Amygdala (tissue), 56 donors: ENCODE measurements around the gene MZF1.
"Not testable (repeated sequence)": the region's sequence is repeated elsewhere in the genome, so short reads cannot be mapped to it uniquely, and the experiment has no call there.

Experiments
- DNase-seq, 56 donors: peaks; one replicate each; lab custom pipeline; 2025; lab: John Stamatoyannopoulos, UW

The MZF1 gene

GRCh38 chr19:58572818-58573657 lies at the start of gene MZF1:
Gene MZF1, minus strand, starts transcription at chr19:58573335. Its CDS starts 1,946 bp downstream, at chr19:58571389.
- no peak for DNase-seq

DNA sequence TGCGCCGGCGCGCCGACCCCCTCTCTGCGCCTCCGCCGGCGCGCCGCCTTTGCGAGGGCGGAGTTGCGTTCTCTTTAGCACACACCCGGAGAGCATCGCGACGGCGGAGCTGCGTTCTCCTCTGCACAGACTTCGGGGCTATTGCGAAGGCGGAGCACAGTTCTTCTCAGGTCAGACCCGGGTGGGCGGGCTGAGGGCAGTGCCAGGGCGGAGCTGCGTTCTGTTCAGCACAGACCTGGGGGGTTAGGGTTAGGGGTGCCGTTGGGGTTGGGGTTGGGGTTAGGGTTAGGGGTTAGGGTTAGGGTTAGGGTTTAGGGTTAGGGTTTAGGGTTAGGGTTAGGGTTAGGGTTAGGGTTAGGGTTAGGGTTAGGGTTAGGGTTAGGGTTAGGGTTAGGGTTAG lies 34.1 kb upstream of the MZF1 start:
- DNase-seq, result not testable (repeated sequence)

DNA sequence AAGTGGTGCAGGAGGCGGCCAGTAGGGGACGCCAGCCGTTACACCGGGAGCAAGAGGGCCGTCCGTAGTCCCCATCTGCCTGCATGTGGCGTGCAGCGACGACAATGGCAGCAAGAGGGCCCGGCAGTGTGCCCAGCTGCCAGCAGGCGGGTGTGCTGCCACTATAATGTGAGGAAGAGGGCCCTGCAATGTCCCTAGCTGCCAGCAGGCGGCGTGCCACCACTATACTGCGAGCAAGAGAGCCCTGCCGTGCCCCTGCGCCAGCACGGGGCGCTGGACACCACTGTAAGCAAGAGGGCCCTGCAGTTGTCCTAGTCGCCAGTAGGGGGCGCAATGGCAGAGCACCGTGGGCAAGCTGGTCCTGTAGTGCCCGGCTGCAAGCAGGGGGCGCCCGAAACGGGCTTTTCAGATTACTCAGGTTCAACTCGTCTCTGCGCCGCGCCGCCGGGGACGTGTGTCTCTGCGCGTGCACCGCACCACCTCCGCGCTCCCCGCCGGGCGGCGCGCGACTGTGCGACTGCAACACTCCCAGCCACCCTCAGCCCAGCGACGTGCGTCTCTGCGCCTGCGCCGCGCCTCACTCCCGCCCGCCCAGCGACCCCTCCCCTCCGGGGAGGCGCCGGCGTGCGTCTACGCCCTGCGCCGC lies 33.2 kb upstream of the MZF1 start:
- not testable (repeated sequence) for DNase-seq

DNA sequence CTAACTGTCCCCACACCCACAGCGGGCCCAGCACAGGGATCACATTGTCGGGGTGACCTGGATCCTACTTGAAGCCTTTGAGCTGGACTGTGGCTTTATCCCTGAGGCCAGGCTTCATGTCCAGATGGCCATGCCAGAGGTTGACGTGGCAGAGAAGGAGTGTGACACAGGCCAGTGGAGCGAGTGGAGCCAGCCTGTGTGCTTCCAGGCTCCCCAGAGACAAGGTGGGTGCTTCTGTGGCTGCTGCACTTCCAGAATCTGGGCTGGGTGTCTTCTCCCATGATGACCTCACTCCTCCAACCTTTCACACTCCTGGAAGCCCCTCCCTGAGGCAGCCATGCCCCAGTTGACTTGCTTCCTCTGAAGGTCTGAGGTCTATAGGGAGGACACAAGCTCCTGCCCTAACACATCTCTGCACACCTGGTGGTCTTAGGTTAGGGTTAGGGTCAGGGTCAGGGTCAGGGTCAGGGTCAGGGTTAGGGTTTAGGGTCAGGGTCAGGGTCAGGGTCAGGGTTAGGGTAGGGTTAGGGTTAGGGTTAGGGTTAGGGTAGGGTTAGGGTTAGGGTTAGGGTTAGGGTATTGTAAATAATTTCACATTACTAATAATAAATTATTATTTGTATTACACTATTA lies 13.1 kb upstream of the MZF1 start:
- no peak for DNase-seq

DNA sequence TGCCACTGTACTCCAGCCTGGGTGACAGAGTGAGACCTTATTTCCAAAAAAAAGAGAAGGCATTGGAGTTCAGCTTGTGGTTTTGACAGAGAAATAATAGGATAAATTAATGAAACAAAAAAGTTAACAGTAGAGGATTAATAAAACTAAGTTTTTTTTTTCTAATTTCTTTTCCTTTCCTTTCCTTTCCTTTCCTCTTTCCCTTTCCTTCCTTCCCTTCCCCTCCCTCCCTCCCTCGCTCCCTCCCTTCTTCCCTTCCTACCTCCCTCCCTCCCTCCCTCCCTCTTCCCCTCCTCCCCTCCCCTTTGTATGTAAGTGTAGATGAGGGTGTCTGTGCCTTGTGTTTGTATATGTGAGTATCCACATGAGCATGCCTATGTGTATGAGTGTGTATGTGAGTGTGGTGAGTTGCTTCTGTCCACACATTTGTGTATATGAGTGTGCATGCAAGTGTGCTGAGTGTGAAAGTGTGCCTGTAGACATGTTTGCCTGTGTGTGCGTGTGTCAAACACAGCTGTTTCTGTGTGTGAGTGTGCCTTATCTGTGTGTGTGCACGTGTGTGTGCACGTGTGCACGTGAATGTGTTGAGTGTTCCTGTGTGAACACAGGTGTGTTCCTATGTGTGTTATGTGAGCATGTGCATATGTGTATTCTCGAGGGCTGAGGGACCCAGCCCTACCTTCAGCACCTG lies 12.5 kb upstream of the MZF1 start:
- no peak for DNase-seq

DNA sequence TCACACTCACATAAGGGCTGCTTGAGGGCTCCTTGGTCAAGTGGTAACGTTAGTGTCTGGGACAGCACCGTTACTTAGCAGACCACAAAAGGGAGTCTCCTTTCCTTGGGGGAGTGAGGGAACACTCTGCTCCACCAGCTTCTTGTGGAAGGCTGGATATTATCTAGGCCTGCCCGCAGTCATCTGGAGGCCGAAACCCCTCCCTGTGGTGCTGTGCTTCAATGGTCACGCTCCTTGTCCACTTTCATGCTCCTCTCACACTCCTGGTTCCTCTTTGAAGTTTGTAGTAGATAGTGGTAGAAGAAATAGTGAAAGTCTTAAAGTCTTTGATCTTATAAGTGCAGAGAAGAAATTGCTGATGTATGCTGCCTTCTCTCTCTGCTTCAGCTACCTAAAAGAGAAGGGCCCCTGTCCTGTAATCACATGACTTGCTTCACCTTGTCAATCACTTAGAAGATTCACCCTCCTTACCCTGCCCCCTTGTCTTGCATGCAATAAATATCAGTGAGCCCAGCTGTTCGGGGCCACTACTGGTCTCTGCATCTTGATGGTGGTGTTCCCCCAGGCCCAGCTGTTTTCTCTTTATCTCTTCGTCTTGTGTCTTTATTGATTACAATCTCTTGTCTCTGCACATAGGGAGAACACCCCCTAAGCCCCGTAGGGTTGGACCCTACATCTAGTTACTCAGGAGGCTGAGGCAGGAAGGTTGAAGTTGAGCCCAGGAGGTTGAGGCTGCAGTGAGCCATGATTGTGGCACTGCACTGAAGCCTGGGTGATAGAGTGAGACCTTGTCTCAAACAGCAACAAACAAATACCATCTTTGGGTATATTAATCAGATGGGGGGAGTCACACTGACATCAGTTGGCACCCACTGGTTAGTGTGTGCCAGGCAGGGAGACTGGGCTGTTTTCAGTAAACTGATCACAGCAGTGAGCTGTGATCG lies 11.6 kb upstream of the MZF1 start:
- DNase-seq, result no peak

- DNase-seq, result no peak
These were observed 9.8 kb upstream of the MZF1 start for GRCh38 chr19:58582985-58583384.

- no peak for DNase-seq
These were observed 8.3 kb upstream of the MZF1 start for GRCh38 chr19:58581227-58582141.

DNA sequence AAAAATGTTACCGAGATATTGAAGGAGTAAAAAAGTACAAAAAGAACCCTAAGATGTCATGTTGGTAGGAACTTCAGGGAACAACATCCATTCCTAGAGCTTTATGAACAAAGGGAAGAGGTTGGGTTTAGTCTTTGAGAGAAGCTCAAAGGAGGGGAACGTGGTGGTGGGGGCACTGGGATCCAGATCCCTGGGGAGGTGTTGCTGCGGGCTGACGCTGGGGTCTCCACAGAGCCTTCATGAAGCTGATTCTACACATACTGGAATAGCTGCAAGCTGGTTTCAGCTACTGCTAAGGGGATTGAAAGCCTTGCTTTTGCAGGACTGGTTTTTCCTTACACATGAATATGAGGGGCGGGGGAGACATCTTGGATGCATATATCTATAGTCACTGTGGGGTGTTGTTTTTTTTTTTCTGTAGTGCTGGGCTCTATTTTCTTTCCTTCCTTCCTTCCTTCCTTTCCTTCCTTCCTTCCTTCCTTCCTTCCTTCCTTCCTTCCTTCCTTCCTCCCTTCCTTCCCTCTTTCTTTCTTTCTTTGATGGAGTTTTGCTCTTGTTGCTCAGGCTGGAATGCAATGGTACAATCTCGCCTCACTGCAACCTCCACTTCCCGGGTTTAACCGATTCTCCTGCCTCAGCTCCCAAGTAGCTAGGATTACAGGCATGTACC lies 6.5 kb upstream of the MZF1 start:
- no peak for DNase-seq

DNA sequence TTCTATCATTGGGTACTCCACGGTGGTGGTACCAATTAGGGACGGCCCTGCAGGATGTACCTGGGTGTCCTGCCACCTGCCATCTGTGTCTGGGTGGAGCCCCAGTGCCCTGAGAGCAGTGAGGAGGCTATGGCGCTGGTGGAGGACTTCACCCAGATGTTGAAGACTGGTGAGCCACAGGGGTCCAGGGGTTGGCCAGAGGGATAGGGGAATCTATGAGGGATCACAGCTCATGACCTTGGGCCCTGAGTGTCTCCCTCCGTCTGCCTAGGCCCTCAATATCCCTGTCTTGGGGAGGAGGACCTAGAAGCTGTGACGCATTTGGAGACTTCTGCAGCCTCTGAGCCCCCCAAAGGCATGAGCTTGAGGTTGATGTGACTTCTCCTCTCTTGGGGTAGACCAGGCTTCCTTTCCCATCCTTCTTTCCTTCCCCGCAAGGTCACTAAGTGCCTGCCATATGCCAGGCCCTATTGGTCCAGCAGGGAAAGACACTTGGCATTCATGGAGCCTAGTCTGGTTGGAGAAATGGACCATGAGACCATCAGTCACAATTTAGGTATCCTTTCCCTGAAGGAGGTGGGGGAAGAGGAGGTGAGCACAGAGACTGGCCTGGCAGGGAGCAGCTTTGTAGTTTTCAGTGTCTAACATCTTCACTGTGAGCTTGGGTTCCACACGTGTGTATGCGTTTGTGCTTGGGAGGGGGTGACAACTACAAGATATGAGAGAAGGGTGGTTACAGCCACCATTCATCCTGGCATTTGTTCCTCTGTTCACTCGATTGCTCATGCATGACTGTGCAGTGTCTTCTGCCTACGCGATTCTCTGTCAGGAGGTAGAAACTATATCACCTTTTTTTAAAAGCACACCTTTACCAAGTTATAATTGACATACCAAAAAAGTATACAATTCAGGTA lies 5.1 kb upstream of the MZF1 start:
- DNase-seq, result no peak

DNA sequence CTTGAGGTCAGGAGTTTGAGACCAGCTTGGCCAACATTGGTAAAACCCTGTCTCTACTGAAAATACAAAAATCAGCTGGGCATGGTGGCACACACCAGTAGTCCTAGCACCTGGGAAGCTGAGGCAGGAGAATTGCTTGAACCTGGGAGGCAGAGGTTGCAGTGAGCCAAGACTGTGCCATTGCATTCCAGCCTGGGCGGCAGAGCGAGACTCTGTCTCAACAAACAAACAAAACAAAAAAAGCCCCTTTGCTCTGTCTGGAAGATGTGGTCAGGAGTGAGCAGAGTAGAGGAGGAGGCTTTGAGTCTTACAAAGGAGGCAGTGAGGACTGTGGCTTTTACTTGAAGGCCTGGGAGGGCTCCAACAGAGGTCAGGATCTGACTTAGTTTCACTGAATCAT lies 4.4 kb upstream of the MZF1 start:
- not testable (repeated sequence) for DNase-seq

- DNase-seq, result no peak
These were observed 2.3 kb upstream of the MZF1 start for GRCh38 chr19:58575183-58576041.

DNA sequence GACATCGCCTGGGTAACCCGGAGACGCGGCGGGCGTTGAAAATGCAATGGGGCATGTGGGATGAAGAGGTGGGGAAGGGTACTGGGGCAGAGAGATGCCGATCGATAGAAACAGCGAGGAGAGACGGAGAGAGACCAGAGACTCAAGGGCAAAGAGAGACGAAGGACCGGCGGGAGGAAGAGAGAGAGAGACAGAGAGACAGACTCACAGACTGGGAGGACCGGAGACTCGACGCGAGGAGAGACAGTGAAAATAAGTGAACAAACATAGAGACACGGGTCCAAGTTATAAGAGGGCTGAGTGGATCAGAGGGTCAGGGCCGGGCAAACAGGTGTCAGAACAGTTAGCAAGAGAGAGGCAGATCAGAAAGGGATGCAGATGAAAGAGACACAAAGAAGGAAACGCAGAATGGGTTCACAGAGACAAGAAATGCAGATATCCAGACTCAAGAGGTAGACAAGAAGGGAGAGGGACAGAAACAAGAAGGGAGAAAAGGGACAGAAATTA lies 576 bp upstream of the MZF1 start:
- DNase-seq, result no peak

GRCh38 chr19:58572026-58572817 lies 913 bp downstream of the MZF1 start:
- no peak for DNase-seq

GRCh38 chr19:58571575-58571947 lies 1.6 kb downstream of the MZF1 start:
- DNase-seq, result no peak
